Stimulated activated CD4-positive, alpha-beta T cell treated with anti-CD3 and anti-CD28 coated beads, Interleukin-2, amount 100 ng/mL, for 4 hours (primary cell): ENCODE data around the gene LBP.
"Not testable (repeated sequence)": the region's sequence is repeated elsewhere in the genome, so short reads cannot be mapped to it uniquely, and the experiment has no call there.

ENCODE experiments used
- DNase-seq: peaks from one replicate; pipeline ENCODE4 v3.0.0-alpha.2; 2020; ENCODE audit warnings: low read depth

LBP gene

DNA sequence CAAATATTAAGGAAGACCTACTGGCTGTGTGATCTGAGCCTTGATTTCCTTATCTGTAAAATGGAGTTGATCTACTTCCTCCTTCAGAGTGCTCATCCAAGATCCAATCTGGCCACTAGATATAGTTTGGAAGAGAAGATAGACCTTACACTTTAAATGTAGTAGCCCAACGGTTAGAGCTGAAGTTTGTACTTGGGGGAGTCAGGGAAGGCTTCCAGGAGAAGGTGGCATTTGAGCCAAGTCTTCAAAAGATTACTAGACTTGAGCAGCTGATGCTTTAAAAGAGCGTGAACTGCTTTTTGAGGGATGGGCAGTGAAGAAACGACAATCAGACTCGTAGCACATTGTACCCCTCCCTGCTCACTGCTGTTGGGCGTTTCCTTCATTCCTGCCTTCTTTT, 3.6 kb downstream of the LBP start:
- no peak for DNase-seq

- DNase-seq = no peak
Measured at GRCh38 chr20:38350879-38351775, 4.8 kb downstream of the LBP start.

- no peak for DNase-seq
Measured at GRCh38 chr20:38353316-38353715, 7.0 kb downstream of the LBP start.

DNA sequence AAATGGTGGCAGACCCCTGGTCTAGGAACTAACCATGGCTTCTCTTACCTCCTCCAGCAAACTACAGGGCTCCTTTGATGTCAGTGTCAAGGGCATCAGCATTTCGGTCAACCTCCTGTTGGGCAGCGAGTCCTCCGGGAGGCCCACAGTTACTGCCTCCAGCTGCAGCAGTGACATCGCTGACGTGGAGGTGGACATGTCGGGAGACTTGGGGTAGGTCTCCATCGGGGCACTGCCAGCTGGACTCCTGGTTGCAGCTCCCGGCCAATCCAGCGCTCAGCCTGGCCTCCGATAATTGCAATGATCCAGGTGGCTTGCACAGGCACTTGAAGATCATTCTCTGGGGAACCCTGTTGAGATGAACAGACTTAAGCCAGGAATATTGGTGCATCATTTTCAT, 7.9 kb downstream of the LBP start:
- no peak for DNase-seq

DNA sequence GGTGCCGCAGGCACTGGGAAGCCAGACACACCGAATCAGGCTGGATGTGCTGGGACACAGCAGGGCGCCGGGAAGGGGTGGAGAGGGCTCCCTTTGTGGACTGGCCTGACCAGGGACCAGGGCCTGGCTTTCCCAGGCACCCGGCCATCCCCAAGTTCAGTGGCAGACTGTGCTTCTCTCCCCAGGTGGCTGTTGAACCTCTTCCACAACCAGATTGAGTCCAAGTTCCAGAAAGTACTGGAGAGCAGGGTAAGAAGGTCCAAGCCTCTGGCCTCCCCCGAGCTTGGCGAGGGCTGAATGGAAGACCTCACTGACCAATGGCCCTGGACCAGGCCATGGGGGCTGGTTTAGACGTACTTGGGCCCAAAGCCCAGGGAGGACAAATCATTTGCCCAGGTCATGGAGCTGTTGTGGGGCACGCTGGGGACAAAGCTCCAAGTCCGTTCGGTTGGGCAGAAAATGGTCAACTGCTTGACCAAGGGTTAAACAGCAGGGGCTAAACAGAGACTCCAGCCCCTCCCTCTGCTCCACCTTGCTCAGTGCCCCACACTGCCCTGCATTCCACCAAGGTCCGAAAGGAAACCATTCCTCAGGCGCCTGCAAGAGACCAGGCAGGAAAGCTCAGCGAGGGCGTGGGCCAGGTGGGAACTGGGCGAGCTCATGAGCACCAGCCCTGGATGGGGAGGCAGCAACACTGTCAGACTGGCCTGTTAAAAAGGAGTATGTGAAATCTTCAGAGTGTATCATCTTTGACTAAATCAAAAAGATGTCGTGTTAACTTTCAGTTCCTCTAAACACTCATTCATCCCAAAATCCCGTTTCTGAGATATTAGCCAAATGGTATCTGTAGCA, 9.1 kb downstream of the LBP start:
- DNase-seq = no peak

GRCh38 chr20:38357653-38358207, 11.4 kb downstream of the LBP start:
- no peak for DNase-seq

GRCh38 chr20:38358556-38358955, 12.3 kb downstream of the LBP start:
- no peak for DNase-seq

- DNase-seq = no peak
Measured at GRCh38 chr20:38363004-38363747, 16.9 kb downstream of the LBP start.

DNA sequence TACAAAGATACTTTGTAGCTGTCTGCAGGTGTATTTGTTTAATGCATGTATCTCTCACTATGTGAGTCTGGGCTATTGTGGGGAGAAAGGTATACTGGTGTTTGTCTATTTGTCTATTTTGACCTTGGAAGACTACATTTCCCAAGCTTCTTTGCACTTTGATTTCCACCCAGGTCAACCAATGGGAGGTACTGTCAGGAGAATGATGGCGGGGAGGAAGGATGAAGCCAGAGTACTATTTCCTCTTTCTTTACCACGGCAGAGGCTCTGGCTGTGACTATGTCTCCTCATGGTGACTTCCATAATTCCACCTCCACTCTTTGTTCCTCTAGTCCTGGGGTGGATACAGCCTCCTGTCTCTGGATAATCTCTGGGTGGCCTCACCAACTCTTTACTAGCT, 23.1 kb downstream of the LBP start:
- no peak for DNase-seq

GRCh38 chr20:38372806-38373205, 26.5 kb downstream of the LBP start:
- DNase-seq = no peak

DNA sequence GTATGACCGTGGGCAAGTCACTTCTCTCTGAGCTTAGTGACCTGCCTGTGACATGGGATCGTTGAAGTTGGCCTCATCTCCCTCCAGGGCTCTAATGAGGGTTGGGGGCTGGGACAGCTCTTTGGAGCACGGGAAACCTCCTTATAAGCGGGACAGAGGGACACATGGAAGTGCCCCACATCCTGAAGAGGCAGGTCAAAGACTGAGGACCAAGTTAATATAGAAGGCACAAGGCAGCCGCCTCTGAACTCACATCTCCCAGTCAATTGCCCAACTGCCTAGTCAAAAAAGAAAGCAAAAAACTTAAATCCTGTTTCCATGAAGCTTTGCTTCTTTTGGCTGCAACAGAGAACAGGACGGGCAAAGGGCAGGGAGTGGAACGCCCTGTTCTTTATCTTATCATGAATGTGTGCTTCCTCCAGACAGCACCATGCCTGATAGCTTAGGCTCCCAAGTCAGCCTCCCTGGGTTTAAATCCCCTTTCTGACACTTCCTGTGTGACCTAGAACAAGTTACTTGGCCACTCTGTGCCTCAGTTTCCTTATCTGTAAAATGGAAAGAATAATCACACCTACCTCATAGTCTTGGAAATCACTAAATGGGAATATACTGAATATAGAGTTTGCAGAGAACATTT, 27.1 kb downstream of the LBP start:
- no peak for DNase-seq

DNA sequence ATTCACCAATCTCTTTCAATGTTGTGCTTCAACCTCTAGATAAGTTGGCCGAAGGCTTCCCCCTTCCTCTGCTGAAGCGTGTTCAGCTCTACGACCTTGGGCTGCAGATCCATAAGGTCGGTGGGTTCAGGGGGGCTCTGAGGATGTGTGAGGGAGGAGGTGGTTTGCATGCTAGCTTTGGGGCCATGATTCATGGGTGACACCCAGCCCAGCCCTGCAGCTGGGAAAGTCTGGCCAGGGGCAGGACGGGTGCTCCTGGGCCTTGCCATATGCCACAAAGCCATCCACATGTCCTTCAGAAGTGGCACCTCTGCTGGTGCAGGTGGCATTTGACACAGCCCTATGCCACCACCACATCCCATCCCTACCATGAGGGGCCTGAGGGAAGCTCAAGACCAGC, 27.6 kb downstream of the LBP start:
- DNase-seq = no peak

DNA sequence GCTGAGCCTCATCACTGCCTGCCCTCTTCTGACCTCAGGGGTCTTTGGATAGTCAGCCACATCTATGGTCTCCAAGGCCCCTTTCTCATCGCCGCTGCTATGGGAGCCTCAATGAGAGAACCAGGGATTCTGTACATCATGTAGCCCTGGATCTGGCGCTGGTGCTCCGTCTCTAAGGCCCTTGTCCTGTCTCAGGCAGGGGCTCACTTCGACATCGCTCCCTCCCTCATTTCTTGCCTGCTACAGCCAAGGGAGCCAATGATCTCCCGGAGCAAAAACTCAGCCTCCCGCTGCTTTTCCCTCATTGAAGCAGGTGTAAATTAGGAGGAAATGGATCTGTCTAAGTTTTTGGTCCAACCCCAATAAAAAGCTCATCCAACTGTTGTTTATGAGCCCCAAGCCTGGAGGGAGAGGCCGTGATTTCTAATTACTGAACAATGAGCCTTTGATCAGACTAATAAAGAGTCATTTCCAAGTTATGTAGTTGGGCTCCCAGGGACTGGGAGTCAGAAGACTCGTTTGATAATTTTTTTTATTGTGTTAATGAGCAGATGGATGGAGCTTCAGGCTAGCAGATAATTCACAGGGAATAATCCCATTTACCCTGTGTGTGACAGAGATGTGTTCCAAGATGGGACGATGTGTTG, 30.9 kb downstream of the LBP start:
- DNase-seq = no peak

DNA sequence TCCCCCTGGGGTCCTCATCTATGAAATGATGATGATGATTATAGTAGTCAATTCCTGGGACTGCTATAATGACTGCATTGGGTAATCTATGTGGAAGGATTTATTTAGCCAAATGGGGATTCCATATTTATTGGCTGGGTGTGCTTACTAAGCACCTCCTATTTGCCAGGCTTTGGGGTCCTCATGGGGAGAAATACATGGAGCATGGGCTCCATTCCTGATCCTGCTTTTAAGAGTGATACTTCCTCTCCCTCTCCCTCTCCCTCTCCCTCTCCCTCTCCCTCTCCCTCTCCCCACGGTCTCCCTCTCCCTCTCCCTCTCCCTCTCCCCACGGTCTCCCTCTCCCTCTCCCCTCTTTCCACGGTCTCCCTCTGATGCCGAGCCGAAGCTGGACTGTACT, 31.6 kb downstream of the LBP start:
- not testable (repeated sequence) for DNase-seq

DNA sequence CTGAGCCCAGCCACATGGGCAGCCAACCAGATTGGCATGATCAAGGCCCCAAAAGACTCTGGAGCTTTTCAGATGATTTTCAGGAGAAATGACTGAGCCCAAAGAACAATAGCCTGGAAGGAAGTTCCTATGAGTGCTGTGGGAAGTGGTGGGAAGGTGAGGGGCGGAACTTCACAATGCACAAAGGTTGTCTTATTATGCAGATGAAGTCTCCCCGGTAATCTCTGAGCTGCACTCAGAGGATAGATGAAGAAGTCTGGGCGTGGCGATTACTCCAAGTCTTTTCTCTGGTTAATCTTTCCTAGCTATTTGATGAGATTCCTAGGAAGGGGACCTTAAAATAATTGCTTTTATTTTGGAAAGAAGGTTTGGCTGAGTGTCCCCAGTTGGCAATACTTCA, 36.9 kb downstream of the LBP start:
- no peak for DNase-seq

- no peak for DNase-seq
Measured at GRCh38 chr20:38386004-38386403, 39.7 kb downstream of the LBP start.

DNA sequence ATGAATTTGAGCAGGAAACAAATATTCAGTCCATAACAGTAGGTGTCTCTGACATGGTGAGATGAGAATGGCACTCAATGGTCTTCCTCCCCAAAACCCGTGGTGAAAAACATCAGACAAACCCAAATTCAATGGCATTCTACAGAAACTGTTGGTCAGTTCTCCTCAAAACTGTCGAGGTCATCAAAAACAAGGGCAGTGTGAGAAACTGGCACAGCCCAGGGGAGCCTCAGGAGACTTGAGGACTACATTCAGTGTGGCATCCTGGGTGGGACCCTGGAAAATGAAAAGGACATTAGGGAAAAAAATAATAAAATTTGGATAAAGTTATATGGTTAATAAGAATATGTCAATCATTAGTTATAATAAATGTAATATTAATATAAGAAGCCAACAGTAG, 40.6 kb downstream of the LBP start:
- DNase-seq = no peak

DNA sequence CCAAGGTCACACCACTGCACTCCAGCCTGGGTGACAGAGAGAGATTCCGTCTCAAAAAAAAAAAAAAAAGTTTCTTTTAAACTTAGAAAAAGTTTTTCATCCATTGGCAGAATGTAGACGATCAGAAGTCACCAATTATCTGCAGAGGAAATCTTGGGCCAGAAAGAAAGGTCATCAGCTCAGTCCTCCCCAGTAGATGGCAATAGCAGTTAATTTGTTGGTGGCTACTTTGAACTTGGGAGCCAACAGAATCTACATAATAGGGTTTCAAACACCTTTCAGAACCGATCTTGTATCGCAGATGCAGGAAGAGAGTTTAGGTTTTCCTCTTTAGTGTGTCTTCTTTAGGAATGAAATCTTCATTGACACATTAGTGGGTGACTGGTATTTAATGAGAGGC, 41.7 kb downstream of the LBP start:
- no peak for DNase-seq

GRCh38 chr20:38392356-38392755, 46.1 kb downstream of the LBP start:
- no peak for DNase-seq

GRCh38 chr20:38393259-38393658, 47.0 kb downstream of the LBP start:
- DNase-seq = no peak

DNA sequence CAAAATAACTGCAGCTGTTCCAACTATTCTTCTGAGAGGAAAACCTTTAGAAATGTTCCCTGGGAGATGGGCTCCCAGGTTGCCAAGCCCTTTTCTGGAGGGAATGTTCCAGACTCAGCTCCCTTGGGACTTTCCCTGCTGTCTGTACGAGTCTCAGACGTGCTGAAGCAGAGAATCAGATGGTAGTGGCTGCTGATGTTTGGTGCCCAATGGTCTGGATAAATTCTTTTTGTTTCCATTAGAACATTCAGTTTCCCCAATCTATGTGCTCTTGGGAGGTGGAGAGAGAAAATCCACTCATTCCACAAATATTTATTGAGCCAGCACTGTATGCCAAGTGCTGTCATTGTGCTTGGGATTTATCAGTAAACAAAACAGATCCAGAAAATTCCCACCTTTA, 48.9 kb downstream of the LBP start:
- no peak for DNase-seq
